Effector CD4-positive, alpha-beta T cell (primary cell): ENCODE results near the gene EPOP.

Experiments
- DNase-seq: peaks from one replicate; pipeline ENCODE4 v3.0.0-alpha.2; 2020

EPOP gene

GRCh38 chr17:38705803-38706504 lies 31.2 kb upstream of the EPOP start:
- DNase-seq: no peak

DNA sequence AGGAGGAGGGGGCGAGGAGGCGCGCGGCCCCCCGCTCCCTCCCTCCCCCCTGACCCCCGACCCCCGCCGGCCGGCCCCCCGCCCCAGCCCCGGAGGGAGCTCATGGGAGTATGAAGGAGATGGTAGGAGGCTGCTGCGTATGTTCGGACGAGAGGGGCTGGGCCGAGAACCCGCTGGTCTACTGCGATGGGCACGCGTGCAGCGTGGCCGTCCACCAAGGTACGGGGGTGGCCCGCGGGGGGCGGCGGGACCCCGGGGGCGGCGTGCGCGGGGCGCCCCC lies 30.7 kb upstream of the EPOP start:
- no peak for DNase-seq

GRCh38 chr17:38704606-38705522 lies 30.1 kb upstream of the EPOP start, which contains the start of gene MLLT6:
Gene MLLT6, plus strand, starts transcription at chr17:38705273. Its CDS starts 360 bp downstream, at chr17:38705633.
- DNase-seq: peak; percentile 79

DNA sequence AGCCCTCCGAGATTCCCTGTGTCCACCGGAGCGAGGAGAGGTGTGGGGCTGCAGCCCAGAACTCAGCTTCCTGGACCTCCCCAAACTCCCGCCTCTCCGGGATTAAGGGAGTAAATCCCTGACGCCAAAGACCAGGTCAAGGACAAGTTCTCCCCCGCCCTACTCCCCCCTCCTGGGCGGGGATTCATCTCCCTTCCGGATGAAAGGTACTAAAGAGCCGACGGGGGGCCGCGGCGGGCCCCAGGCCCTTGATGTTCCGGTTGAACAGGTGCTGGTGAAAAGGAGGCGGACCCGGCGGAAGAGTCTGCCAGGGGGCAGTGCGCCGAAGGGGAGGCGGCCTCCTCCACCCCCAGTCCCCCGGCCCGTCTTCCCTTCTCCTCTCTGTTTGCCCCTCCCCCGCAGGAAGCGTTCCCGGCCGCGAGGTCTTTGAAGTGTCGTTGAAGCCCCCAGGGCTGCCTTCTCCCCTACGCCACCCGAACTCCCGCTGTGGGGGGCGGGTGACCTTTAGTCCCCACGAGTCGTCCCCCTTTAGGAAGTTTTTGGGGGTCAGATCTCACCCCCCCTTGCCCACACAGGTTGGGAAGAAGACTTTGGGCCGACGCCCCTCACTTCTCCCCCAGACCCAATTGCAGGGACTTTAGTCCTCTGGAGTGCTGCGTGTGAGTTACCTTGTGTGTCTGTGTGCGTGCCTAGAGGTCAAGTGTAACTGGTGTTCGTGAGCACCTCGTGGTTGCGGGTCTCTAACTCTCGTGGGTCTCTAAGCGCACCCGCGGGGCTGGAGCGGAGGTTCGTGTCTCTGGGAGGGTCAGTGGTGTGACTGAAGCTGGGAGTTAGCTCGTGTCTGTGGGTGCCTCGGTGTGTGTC lies 29.2 kb upstream of the EPOP start:
- peak; percentile 62 for DNase-seq

DNA sequence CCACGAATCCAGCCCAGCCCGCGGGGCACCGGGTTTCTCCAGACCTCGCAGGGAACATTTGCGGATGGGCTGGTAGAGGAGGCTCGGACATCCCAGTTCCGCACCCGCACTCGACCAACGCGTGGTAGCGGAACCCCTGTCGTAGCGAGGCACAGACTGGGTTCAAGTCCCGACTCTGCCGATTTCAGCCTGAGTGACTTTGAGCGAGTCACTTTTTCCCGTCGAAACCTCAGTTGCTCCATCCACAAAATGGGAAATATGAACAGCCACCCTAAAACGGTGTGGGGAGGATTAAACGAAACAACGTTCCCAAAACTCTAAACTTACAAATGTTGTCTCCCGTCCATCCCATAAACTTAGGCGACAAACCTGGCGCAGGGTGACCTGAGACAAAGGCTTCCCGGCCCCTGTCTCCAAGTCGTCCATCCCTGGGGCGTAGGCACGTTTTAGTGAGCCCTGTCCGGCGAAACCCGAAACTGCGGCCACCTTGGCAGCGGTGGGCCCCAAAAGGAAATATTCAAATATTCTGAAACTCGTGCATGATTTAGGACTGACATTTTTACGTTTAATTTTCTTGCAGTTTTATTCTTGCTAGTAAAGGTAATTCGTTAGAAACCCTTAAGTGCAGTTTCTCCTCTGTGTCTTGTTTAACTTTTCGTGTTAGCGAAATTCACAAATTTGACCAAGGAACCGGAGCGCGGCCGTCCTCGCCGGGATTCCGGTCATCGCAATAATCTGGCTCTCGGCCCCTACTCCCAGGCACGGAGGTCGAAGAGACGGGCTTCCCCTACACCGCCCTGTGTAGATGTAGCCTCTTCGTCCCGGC lies 28.4 kb upstream of the EPOP start:
- DNase-seq: no peak

- DNase-seq: peak; percentile 75
These were observed 27.6 kb upstream of the EPOP start for GRCh38 chr17:38702166-38702915.

DNA sequence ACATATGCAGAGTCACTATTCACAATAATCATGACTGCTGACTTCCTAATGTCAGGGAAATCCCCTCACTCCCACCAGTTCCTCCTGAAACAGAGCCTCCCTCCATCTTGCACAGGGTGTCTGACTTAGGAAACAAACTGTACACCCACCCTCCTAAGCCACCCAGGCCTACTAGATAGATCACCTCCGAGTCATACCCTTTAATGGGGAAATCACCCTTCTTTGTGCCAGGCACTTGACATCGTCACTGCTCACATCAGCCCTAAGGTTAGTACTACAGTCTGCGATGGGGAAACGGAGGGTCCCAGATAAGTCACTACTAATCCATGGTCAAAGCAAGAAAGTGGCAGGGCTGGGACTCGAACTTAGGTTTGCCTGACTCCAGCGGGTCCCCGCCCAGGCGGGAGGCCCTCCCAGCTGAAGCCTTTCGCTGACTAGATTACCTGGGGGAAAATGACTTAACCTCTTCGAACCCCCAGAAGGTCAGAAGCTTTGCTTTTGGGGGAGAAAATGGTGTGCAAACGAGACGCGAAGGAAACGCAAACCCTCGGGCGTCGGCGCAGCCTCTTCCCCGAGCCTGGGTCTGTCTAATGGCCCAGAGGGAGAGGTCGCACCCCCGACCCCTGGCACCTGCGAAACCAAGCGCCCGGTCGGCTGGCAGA lies 26.9 kb upstream of the EPOP start:
- peak; percentile 61 for DNase-seq

GRCh38 chr17:38698760-38699159 lies 24.0 kb upstream of the EPOP start:
- no peak for DNase-seq

- DNase-seq: no peak
These were observed 22.5 kb upstream of the EPOP start for GRCh38 chr17:38697061-38697820.

GRCh38 chr17:38693700-38694329 lies 19.1 kb upstream of the EPOP start:
- no peak for DNase-seq

DNA sequence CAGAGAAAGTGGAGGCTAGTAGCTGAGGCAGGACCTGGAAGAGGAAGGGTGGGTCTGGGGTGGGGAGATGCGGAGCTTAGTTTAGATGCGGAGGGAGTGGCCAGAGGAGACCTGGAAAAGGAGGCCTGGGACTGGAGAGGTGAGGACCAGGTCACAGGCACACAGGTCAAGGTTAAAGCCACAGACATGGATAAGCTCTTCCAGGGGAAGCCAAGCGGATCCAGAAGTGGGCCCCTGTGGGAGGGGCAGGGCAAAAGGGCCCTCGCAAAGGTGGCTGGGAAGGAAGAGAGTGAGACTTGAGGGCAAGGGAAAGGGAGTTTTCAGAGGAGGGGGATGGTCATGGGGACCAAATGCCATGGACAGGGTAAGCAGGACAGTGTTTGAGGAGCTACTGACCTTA lies 16.4 kb upstream of the EPOP start:
- DNase-seq: no peak

- DNase-seq: no peak
These were observed 15.6 kb upstream of the EPOP start for GRCh38 chr17:38690386-38690785.

GRCh38 chr17:38687286-38687685 lies 12.5 kb upstream of the EPOP start:
- no peak for DNase-seq

DNA sequence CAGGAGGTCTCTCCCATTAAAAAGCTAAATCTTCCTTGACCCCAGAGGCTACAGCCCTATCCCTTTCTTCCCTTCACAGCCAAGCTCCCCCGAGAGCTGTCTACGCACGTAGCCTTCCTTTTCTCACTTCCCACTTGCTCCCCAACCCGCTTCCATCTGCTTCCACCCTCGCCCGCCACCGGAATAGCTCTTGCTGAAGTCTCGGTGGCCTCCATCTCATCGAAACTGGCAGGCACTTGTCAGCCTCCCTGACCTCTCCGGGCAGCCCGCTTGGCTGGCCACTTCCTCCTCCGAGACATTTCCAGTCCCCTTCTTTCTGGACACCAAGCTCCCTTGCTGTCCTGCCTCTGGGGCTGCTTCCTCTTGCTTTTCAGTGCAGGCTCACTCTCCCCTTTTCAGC lies 10.7 kb upstream of the EPOP start:
- DNase-seq: no peak

DNA sequence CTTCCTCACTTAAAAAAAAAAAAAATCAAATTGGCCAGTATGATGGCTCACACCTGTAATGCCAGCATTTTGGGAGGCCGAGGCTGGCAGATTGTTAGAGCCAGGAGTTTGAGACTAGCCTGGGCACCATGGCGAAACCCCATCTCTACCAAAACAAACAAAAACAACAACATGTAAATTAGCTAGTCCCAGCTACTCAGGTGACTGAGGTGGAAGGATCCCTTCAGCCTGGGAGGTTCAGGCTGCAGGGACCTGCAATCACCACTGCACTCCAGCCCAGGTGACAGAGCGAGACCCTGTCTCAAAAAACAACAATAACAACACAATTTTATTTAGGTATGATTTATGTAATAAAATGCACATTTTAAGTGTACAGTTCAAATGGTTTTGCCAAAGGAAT lies 6.3 kb upstream of the EPOP start:
- DNase-seq: no peak

- DNase-seq: no peak
These were observed 3.1 kb upstream of the EPOP start for GRCh38 chr17:38677819-38678218.

DNA sequence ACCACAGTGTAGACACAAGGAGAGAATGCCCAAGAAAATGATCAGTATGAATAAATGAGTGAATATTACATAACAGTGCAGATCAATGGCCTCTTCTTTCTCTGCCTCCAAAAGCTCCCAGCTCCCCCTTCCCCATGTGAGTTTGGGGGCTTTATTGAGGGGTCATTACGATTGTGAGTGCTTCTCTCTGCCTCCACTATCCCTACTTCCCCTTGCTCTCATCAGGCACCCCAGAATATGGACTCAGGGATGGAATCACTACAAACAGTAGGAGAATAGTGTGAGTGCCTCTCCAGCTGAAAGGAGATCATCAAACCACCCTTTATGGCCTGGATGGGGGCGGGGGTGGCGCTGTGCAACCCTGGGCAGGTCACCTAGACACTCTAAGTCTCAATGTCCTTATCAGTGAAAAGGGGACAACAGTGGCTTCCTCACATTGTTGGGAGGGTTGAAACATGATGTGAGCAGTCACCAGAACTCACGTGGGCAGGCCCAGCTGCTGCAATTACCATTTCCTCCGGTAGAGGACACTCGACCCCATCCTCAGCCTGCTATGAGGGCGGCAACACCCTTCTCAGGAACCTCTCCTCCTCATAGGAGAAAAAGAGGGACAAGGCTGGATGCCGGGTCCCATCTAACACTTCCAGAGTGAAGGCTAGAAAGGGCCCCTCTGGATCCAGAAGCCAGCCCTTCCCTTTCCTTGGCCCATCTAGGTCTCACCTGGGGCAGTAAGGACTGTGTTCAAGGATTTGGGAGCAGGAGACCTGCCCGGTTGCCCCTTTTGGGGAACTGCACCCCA lies 2.1 kb upstream of the EPOP start:
- peak; percentile 67 for DNase-seq

DNA sequence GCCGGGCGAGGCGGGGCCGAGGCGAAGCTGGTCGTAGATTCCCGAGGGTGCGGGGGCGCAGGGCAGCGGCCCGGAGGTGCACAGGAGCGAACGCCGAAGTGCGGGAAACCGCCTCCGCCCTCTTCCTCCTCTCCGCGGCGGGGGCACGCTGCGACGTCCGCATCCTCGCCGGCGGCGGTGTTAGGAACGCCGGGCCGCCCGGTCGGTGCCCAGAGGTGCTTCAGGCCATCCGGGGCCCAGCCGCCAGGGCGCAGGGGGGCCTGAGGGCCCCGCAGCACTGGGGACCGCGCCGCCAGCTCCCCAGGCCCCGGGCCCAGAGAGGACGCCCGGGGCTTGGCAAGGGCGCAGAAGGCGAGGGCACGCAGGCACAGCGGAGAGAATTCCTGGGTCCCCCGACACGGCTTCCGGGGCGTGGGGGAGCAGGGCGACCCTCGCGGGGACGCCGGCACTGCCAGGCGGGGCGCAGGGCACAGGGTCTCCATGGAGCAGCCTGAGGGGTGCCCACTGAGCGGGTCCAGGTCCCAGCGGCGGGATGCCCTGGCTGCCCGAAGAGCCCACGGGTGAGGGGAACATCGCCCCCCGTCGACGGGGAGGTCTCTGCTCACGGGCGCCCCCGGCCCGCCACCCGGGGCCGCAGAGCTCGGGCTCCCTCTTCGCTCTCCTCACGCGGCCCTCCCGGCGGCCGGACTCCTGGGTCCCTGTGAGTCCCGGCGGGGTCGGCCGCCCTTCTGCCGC lies 576 bp downstream of the EPOP start:
- DNase-seq: no peak
